Esophagus muscularis mucosa (tissue), 4 donors: Measurements from ENCODE around the gene S100A4. TPM values are rescaled to one million over a fixed set of nuclear protein-coding genes. Genes with fewer than 3 reads are reported as not detected.

ENCODE experiments used
- DNase-seq: peaks from one replicate; pipeline ENCODE4 v3.0.0-alpha.2; 2017; ENCODE audit errors: extremely low spot score
- H3K27ac ChIP-seq, 4 donors: fragments of 200-600 bp; sonication (generic); replicated peaks in 1 of 4; 1 replicate in 3 of 4; 2 replicates in 1 of 4; pipeline ENCODE4 v1.5.1; 2016 to 2019; ENCODE audit warnings: mild to moderate bottlenecking in 1 of 4
- H3K27me3 ChIP-seq, 4 donors: fragments of 200-600 bp; sonication (generic); one replicate each; pipeline versions ENCODE4 v1.5.1 to v1.6.0; 2016 to 2019
- H3K36me3 ChIP-seq, 4 donors: fragments of 200-600 bp; sonication (generic); one replicate each; pipeline ENCODE4 v1.5.1; 2016 to 2019
- H3K4me1 ChIP-seq, 4 donors: fragments of 200-600 bp; sonication (generic); one replicate each; pipeline ENCODE4 v1.5.1; 2016 to 2019
- H3K4me3 ChIP-seq, 4 donors: fragments of 200-600 bp; sonication (generic); 1 replicate in 2 of 4; 2 replicates in 2 of 4; pipeline ENCODE4 v1.5.1; 2016 to 2019; ENCODE audit warnings: mild to moderate bottlenecking in 4 of 4, moderate library complexity in 1 of 4
- H3K9me3 ChIP-seq, 4 donors: fragments of 200-600 bp; sonication (generic); 1 replicate in 3 of 4; 2 replicates in 1 of 4; pipeline ENCODE4 v1.5.1; 2016 to 2019
- CTCF ChIP-seq, 3 experiments: fragments of 200-600 bp in 2 of 3; fragments of 450-650 bp in 1 of 3; sonication (generic) in 2 of 3; IDR thresholded peaks; one replicate each; pipeline ENCODE4 v1.5.1; 2017 to 2019; ENCODE audit warnings: antibody characterized with exemption in 3 of 3, mild to moderate bottlenecking in 2 of 3, moderate library complexity in 1 of 3
- EP300 ChIP-seq: sonication (generic); formaldehyde crosslinking; IDR thresholded peaks from one replicate; pipeline ENCODE4 v1.6.1; 2017; ENCODE audit warnings: antibody characterized with exemption
- POLR2A ChIP-seq: fragments of 450-650 bp; IDR thresholded peaks from one replicate; pipeline ENCODE4 v1.6.1; 2017; ENCODE audit warnings: antibody characterized with exemption, moderate library complexity, mild to moderate bottlenecking, low read depth
- POLR2AphosphoS5 ChIP-seq, 2 donors: sonication (generic); formaldehyde crosslinking; IDR thresholded peaks; one replicate each; pipeline ENCODE4 v1.6.1; 2017; ENCODE audit warnings: antibody characterized with exemption in 2 of 2
- WGBS: methylation state at CpG from one replicate; pipeline ENCODE4 v1.1.5; 2018; 5-methylcytosine and 5-hydroxymethylcytosine counted together
- intact Hi-C: fragments of 100-400 bp; cut with DNase I; formaldehyde crosslinking; loops from one replicate; pipeline ENCODE4 v1.15.1; 2023
- total RNA-seq, 4 donors: library from RNA; depleted of rRNA; stranded (reverse); fragments of >200 nt; gene quantifications; one replicate each; pipeline versions ENCODE4 v1.1.0 to v1.2.1, GENCODE V29; 2016

Gene S100A4
- total RNA-seq, 4 donors from 2014 or later: 154 to 362 (median 273) TPM

- Histone ChIP-seq H3K27ac (peak overlapping the region; percentile 60 to 78 (median 74)), H3K36me3 (no peaks in the 10 kb centered on the region), H3K4me3 (no peak overlapping the region), H3K27me3 (no peaks in the 10 kb centered on the region), H3K9me3 (no peaks in the 10 kb centered on the region), H3K4me1 (peaks cover 37 to 51% (median 48%) of the 10 kb centered on the region in 4 donors)
- WGBS: 92% methylated on average over 12 of the region's 12 CpGs
- no peak for TF ChIP-seq EP300
- TF ChIP-seq CTCF (IDR thresholded peaks at IDR 0.05): no peak
- TF ChIP-seq POLR2A: no peak
- no peak for DNase-seq
- intact Hi-C loops: no loop called here
Measured at GRCh38 chr1:153553096-153553495, 7.5 kb upstream of the S100A4 start.

- Histone ChIP-seq H3K4me1 (peaks cover 38 to 58% (median 55%) of the 10 kb centered on the region in 4 donors), H3K36me3 (no peaks in the 10 kb centered on the region), H3K4me3 (no peak overlapping the region), H3K9me3 (no peaks in the 10 kb centered on the region), H3K27me3 (no peaks in the 10 kb centered on the region), H3K27ac (peak overlapping the region in 1 of 4 donors; percentile 70)
- DNase-seq: no peak
- TF ChIP-seq EP300 (no peak), CTCF (IDR thresholded peaks at IDR 0.05) (no peak), POLR2AphosphoS5 (IDR thresholded peaks at IDR 0.05) (no peak), POLR2A (no peak)
- intact Hi-C loops: no loop called here
- 89% methylated on average over 8 of the region's 8 CpGs for WGBS
Measured at GRCh38 chr1:153552335-153552734, 6.7 kb upstream of the S100A4 start.

GRCh38 chr1:153550827-153551500 lies 5.4 kb upstream of the S100A4 start:
- peak overlapping the region in 3 of 4 donors; percentile 37 to 71 (median 65) for H3K27ac ChIP-seq
- peaks cover 41 to 72% (median 69%) of the 10 kb centered on the region in 4 donors for H3K4me1 ChIP-seq
- no peak overlapping the region for H3K4me3 ChIP-seq
- no peaks in the 10 kb centered on the region for H3K36me3 ChIP-seq
- TF ChIP-seq POLR2AphosphoS5 (IDR thresholded peaks at IDR 0.05): no peak
- TF ChIP-seq EP300: no peak
- no peak for TF ChIP-seq POLR2A
- TF ChIP-seq CTCF (IDR thresholded peaks at IDR 0.05): no peak
- WGBS: 90% methylated on average over 10 of the region's 10 CpGs
- intact Hi-C loops: no loop called here
- H3K27me3 ChIP-seq: no peaks in the 10 kb centered on the region
- no peak for DNase-seq
- no peaks in the 10 kb centered on the region for H3K9me3 ChIP-seq

GRCh38 chr1:153550398-153550758 lies 4.8 kb upstream of the S100A4 start:
- Histone ChIP-seq H3K9me3 (no peaks in the 10 kb centered on the region), H3K4me1 (peaks cover 47 to 78% (median 75%) of the 10 kb centered on the region in 4 donors), H3K36me3 (no peaks in the 10 kb centered on the region), H3K4me3 (no peak overlapping the region), H3K27me3 (no peaks in the 10 kb centered on the region), H3K27ac (peak overlapping the region; percentile 37 to 71 (median 64))
- WGBS: 89% methylated on average over 4 of the region's 4 CpGs
- TF ChIP-seq POLR2AphosphoS5 (IDR thresholded peaks at IDR 0.05): no peak
- TF ChIP-seq CTCF (IDR thresholded peaks at IDR 0.05): no peak
- TF ChIP-seq POLR2A: no peak
- TF ChIP-seq EP300: no peak
- DNase-seq: no peak
- intact Hi-C loops: no loop called here
